H1 (cell line): ENCODE measurements around the gene CMTM5.

Source experiments
- CEBPB ChIP-seq: IDR thresholded peaks from 2 replicates; pipeline ENCODE4 v1.6.1; 2012; ENCODE audit warnings: low read depth, low read length
- CHD2 ChIP-seq: IDR thresholded peaks from 2 replicates; pipeline ENCODE4 v1.6.1; 2012; ENCODE audit warnings: low read length, improper control_type of control experiment
- JUN ChIP-seq: IDR thresholded peaks from 2 replicates; pipeline ENCODE4 v1.6.1; 2011; ENCODE audit warnings: low read depth, mild to moderate bottlenecking, improper control_type of control experiment, low read length
- JUND ChIP-seq: IDR thresholded peaks from 2 replicates; pipeline ENCODE4 v1.6.1; 2011; ENCODE audit warnings: mild to moderate bottlenecking, improper control_type of control experiment, low read length
- POLR2A ChIP-seq, 2 experiments: IDR thresholded peaks; 1 replicate in 1 of 2; 2 replicates in 1 of 2; pipeline ENCODE4 v1.6.1; 2011; ENCODE audit warnings: low read depth in 2 of 2, low read length in 2 of 2, mild to moderate bottlenecking in 2 of 2; ENCODE audit errors: control extremely low read depth in 1 of 2
- POLR2AphosphoS5 ChIP-seq: IDR thresholded peaks from 2 replicates; pipeline ENCODE4 v1.6.1; 2011; ENCODE audit warnings: low read depth, low read length
- RAD21 ChIP-seq, 2 experiments: IDR thresholded peaks in 1 of 2; conservative IDR thresholded peaks in 1 of 2; 2 replicates each; pipeline ENCODE4 v1.6.1; 2011; ENCODE audit warnings: low read depth in 2 of 2, low read length in 2 of 2, improper control_type of control experiment in 1 of 2, inconsistent platforms in 1 of 2, mild to moderate bottlenecking in 1 of 2, moderate library complexity in 1 of 2
- RFX5 ChIP-seq: IDR thresholded peaks from 2 replicates; pipeline ENCODE4 v1.6.1; 2011; ENCODE audit warnings: low read depth, low read length, improper control_type of control experiment, borderline replicate concordance
- SP2 ChIP-seq: IDR thresholded peaks from 2 replicates; pipeline ENCODE4 v1.6.1; 2012; ENCODE audit warnings: mild to moderate bottlenecking, low read length, inconsistent platforms
- TAF1 ChIP-seq: IDR thresholded peaks from 2 replicates; pipeline ENCODE4 v1.6.1; 2011; ENCODE audit warnings: mild to moderate bottlenecking, low read depth, low read length
- YY1 ChIP-seq: IDR thresholded peaks from 2 replicates; pipeline ENCODE4 v1.6.1; 2011; ENCODE audit warnings: low read depth, mild to moderate bottlenecking, low read length
- ZNF274 ChIP-seq: IDR thresholded peaks from 2 replicates; pipeline ENCODE4 v1.7.0; 2012; ENCODE audit warnings: low read length, borderline replicate concordance; ENCODE audit errors: extremely low read depth
- TF ChIP-seq, protein P1 (sequence below): IDR thresholded peaks from 2 replicates; pipeline ENCODE4 v1.6.1; 2012; ENCODE audit warnings: inconsistent platforms
- TF ChIP-seq, protein P2 (sequence below), 3 experiments: IDR thresholded peaks; 1 replicate in 2 of 3; 2 replicates in 1 of 3; pipeline versions ENCODE4 v1.5.1 to v1.6.1; 2011; ENCODE audit warnings: low read length in 3 of 3, mild to moderate bottlenecking in 3 of 3, inconsistent platforms in 2 of 3, low read depth in 1 of 3, moderate library complexity in 1 of 3; ENCODE audit not compliant: insufficient read depth in 1 of 3; ENCODE audit errors: control extremely low read depth in 1 of 3

DNA sequence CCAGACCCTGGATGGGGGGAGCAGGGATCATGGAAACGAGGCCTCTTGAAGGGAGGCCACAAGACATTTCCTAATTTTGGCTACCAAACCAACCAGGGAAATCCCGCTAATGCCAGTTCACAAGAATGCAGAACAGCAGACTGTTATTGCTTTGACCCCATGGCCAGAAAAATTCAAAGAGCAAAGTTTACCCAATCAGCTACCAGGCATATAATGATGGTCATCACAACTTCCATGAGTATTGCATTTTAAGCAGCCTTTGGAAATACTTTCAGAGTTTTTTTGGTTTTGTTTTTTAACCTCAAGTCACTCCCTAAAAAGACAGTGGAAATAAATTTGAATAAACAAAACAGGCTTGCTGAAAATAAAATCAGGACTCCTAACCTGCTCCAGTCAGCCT lies 4.3 kb upstream of the CMTM5 start, which contains the start of gene IL25:
- TF ChIP-seq CHD2 (no peak), TAF1 (no peak), POLR2AphosphoS5 (no peak), SP2 (no peak), JUND (no peak), RFX5 (no peak), CEBPB (no peak), RAD21 (IDR thresholded peaks at IDR 0.05 in 1 of 2, conservative IDR thresholded peaks at IDR 0.05 in 1 of 2; ENCODE audit: low read depth in 2 of 2, low read length in 2 of 2) (no peak), ZNF274 (no peak), POLR2A (IDR thresholded peaks at IDR 0.05; ENCODE audit: control extremely low read depth in 1 of 2, low read depth in 2 of 2, low read length in 2 of 2) (no peak), YY1 (no peak), JUN (no peak)
- TF ChIP-seq, protein P1, sequence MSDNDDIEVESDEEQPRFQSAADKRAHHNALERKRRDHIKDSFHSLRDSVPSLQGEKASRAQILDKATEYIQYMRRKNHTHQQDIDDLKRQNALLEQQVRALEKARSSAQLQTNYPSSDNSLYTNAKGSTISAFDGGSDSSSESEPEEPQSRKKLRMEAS = no peak
- TF ChIP-seq, protein P2, sequence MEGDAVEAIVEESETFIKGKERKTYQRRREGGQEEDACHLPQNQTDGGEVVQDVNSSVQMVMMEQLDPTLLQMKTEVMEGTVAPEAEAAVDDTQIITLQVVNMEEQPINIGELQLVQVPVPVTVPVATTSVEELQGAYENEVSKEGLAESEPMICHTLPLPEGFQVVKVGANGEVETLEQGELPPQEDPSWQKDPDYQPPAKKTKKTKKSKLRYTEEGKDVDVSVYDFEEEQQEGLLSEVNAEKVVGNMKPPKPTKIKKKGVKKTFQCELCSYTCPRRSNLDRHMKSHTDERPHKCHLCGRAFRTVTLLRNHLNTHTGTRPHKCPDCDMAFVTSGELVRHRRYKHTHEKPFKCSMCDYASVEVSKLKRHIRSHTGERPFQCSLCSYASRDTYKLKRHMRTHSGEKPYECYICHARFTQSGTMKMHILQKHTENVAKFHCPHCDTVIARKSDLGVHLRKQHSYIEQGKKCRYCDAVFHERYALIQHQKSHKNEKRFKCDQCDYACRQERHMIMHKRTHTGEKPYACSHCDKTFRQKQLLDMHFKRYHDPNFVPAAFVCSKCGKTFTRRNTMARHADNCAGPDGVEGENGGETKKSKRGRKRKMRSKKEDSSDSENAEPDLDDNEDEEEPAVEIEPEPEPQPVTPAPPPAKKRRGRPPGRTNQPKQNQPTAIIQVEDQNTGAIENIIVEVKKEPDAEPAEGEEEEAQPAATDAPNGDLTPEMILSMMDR (IDR thresholded peaks at IDR 0.05; ENCODE audit: control extremely low read depth in 1 of 3, insufficient read depth in 1 of 3, low read depth in 1 of 3, low read length in 3 of 3) = no peak
